ENCODE measurements around the gene LPAR2.

The LPAR2 gene

DNA sequence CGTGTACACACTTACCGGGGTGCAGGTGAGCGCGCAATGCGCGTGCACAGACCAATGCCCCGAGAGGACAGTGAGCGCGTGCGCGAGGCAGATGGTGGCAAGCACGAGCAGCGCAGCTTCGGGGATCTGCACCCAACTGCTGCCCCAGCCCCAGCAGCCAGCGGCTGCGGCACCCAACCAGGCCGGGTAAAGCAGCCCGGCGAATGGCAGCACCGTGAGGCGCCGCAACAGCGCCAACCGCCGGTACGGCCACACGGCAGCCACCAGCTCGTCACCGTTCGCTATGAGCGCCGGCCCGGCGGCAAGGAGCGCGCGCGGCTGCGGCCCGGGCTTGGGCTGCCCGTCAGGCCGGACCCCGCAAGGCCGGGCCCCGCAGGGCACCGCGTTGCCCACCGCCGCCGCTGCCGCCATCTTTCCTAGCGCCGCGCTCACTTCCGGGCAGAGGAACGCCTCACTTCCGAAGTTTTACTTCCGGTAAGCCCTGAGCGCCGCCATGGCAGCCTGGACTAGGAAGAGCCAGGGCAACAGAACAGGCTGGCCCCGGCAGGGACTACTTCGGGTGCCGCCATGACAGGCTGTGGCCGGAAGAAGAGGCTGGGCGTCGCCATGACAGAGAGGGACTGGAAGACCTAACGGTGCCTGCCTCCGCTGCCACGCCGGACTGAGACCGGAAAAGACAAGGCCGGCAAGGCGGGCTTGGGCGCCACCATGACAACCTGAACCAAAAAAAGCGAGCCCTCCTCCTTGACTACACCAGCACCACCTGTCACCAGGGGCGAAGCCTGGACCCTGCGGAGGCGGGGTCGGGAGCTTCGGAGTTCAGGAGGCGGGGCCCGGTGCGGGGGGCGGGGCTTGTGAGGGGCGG is 35.5 kb upstream of the LPAR2 start, which contains the start of gene ATP13A1:
TSS of gene ATP13A1 (minus strand) at position 421 of the 865 bp plus-strand sequence. CDS start at position 411, 10 bp downstream.
- H3K4me3 ChIP-seq (replicated peaks; ENCODE audit: low read depth, low read length): peak within 1 kb of the TSS; percentile 84
- TF ChIP-seq, protein P1, sequence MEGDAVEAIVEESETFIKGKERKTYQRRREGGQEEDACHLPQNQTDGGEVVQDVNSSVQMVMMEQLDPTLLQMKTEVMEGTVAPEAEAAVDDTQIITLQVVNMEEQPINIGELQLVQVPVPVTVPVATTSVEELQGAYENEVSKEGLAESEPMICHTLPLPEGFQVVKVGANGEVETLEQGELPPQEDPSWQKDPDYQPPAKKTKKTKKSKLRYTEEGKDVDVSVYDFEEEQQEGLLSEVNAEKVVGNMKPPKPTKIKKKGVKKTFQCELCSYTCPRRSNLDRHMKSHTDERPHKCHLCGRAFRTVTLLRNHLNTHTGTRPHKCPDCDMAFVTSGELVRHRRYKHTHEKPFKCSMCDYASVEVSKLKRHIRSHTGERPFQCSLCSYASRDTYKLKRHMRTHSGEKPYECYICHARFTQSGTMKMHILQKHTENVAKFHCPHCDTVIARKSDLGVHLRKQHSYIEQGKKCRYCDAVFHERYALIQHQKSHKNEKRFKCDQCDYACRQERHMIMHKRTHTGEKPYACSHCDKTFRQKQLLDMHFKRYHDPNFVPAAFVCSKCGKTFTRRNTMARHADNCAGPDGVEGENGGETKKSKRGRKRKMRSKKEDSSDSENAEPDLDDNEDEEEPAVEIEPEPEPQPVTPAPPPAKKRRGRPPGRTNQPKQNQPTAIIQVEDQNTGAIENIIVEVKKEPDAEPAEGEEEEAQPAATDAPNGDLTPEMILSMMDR (IDR thresholded peaks at IDR 0.05; ENCODE audit: low read length, missing control alignments): no peak
- DNase-seq (ENCODE audit: low read depth): peak; percentile 98

DNA sequence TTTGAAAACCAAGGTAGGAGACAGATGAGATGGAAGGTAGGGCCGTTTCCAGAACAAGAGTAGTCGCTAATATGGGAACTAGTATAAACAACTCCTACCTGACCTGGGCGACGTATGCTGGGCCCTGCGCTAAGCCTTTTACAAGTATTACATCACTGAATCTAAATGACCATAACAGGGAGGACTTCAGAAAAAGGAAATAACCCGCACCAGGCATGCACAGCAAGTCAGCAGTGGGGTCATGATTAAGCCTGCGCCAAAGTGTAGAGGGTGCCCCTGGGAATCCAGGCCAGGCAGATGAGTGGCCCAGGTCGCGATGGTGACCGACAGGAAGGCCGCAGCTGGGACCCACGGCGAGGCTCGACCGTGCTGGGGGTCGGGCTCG is 34.8 kb upstream of the LPAR2 start:
- no peak for DNase-seq (ENCODE audit: low read depth)
- H3K4me3 ChIP-seq (replicated peaks; ENCODE audit: low read depth, low read length): peak overlapping the region; percentile 84
- TF ChIP-seq, protein P1 (IDR thresholded peaks at IDR 0.05; ENCODE audit: low read length, missing control alignments): no peak

DNA sequence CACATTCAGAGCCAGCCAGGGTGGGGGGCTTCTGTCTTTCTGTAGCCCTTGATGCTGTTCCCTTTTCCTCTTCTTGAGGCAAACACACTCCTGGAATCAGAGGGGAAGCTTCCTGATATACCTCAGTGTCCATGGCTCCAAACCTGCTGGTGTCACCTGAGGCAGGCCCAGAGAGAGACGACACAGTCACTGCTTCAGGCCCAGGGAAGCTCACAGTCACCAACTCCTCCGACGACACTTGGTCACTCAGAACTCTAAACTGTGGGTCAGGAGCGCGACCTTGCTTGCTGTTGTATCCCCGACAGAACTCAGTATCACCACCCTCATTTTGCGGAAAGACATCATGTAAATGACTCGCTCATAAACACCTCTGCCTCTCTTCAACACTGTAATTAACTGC is 34.3 kb upstream of the LPAR2 start:
- TF ChIP-seq, protein P1 (IDR thresholded peaks at IDR 0.05; ENCODE audit: low read length, missing control alignments): no peak
- no peak for DNase-seq (ENCODE audit: low read depth)
- H3K4me3 ChIP-seq (replicated peaks; ENCODE audit: low read depth, low read length): peak overlapping the region; percentile 84

DNA sequence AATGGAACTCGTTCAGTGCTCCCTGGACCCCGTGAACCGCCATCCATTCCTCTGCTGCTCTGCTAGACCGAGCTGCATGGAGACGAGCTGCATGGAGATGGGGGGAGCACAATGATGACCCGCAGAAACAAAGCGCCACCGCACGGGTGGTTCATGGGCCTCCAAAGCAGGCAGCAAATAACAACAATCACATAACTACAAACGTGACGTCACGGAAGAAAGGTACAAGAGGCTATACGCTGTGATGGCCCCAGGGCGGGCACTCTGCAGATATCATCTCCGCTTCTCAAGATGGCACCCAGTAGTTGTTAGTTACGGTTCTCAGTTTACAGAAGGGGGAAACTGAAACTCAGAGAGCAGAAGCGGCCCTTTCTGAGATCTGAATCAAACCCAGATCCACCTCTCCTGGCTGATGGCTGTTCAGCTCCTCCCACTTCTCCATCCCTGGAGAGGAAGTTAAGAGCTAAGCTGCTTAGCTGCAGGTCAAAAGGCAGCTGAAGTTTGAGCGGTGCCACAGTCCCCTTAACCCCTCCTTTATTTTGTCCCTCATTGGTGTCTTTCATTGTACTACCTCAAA is 33.7 kb upstream of the LPAR2 start:
- DNase-seq (ENCODE audit: low read depth): no peak
- TF ChIP-seq, protein P1 (IDR thresholded peaks at IDR 0.05; ENCODE audit: low read length, missing control alignments): no peak
- H3K4me3 ChIP-seq (replicated peaks; ENCODE audit: low read depth, low read length): peak overlapping the region; percentile 84

DNA sequence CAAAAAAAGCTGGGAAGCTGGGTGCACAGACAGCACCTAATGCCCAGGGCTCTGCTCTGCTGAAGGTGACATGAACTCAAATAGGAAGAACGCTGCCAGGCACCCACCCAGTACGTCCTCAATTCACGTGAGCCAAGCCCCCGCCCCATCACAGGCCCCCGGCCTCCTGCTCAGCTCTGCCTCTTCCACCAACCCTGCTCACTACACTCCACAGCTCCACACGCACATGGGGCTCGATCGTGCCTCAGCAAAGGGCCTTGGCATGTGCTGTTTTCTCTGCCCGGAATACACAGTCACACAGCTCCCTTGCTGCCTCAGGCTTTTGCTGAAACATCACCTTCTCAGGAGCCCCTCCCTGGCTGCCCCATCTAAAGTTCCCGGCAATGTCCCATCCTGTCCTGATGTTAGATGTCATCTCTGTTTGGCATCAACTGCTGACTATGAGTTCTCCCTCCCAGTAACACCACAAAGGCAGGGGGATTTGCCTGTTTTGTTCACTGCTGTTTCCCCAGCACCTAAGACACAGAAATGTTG is 33.2 kb upstream of the LPAR2 start:
- TF ChIP-seq, protein P1 (IDR thresholded peaks at IDR 0.05; ENCODE audit: low read length, missing control alignments): no peak
- no peak overlapping the region for H3K4me3 ChIP-seq (replicated peaks; ENCODE audit: low read depth, low read length)
- no peak for DNase-seq (ENCODE audit: low read depth)

DNA sequence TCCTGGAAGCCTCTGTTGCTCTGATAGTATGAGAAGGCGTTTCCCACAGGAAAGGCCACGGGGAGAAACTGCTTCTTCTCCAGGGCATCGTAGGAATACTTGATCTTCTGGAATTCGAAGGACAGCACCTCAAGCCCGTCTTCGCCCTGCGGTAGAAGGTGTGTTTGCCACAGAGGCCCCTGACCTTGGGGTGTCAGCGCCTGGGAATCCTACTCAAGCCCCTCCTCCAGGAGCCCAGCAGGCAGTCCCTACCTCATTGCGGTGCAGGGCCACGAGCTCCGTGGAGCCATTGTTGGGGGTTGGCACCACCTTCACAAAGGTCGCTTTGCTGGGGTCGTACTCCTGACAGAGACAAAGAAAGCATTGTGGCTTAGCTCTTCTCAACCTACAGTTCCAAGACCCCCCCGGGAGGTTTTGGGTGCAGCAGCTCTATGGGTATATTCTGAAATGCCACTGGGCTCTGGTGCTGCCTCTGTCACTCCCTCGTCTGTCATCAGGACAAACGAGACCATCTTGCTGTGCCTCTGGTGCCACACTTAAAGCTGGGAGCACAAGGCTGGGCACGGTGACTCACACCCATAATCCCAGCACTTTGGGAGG is 31.7 kb upstream of the LPAR2 start:
- TF ChIP-seq, protein P1 (IDR thresholded peaks at IDR 0.05; ENCODE audit: low read length, missing control alignments): no peak
- no peak for DNase-seq (ENCODE audit: low read depth)
- no peak overlapping the region for H3K4me3 ChIP-seq (replicated peaks; ENCODE audit: low read depth, low read length)

All from fibroblast of pulmonary artery (primary cell).